Fibroblast of skin of left quadriceps (primary cell): ENCODE results near the gene GPR6.

Experiments used
- DNase-seq, 2 experiments: peaks; one replicate each; pipeline ENCODE4 v3.0.0-alpha.2; 2013; ENCODE audit warnings: low read depth in 2 of 2

Gene GPR6

GRCh38 chr6:109998159-109998785, 20.2 kb downstream of the GPR6 start:
- no peak for DNase-seq

DNA sequence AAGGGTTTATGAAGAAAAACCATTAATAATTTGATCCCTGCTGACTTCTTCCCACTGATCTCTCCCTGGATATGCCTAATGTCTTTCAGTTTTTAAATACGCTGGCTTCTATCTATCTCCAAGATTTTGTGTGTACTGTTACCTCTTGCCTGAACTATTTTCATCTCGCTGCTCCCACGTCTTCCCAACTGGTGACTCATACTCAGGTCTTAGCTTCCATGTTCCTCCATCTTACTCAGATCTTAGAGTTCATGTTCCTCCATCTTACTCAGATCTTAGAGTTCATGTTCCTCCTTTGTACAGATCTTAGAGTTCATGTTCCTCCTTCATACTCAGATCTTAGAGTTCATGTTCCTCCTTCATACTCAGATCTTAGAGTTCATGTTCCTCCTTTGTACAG, 21.6 kb downstream of the GPR6 start:
- DNase-seq, result no peak

- DNase-seq, result no peak
Measured at GRCh38 chr6:110002676-110003075, 24.6 kb downstream of the GPR6 start.

DNA sequence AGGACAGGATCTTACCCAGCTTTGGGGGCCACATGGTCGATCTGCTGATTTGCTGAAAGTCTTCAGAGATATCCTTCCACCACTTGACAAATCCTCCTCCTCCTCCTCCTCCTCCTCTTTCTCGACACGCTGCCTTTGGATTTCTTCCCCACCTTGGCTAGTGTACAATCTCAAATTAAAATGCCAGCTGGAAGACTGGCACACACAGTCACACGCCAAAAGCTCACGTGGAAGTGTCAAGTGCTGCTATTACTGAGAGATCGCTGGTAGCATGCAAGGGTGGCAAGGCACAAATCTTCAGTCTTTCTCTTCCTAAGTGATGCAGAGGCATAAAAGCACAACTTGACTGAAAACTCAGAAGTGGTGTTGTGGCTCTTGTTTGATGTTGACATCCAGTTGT, 35.3 kb downstream of the GPR6 start:
- DNase-seq, result no peak

DNA sequence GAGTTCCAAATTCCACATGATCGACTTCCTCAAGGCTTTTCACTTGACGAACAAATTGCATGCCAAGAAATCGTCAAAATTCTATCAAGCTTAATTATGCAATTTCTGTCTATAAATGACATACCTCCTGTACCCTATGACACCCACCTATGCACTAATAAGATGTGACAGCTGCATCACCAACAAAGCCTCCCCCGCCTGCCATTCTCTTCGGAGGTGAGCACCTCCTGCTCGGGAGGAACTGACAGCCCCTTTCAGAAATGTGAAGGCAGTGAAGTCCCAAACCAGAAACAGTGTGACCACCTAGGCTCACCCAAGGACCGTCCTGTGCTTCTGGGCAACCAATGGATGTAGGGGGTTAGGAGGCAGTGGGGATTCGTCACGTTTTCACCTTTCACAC, 37.1 kb downstream of the GPR6 start:
- no peak for DNase-seq

DNA sequence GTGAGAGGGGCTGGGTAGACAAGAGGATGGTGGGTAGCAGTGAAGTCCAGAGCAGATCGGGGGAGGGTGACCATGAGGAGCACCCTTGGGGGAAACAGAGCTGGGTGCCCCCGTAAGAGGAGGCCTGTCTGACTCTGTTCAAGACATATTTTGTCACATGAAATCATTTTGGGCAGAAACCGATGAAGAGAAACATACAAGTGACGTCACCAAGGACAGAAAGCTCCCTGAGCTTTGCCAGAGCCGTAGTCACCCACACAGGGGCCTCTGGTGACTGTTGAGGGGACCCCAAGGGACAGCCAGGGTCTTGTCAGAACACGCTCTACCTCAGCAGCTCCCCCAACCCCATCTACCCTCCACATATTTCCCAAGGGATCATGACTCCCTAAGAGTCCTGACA, 39.2 kb downstream of the GPR6 start:
- no peak for DNase-seq

DNA sequence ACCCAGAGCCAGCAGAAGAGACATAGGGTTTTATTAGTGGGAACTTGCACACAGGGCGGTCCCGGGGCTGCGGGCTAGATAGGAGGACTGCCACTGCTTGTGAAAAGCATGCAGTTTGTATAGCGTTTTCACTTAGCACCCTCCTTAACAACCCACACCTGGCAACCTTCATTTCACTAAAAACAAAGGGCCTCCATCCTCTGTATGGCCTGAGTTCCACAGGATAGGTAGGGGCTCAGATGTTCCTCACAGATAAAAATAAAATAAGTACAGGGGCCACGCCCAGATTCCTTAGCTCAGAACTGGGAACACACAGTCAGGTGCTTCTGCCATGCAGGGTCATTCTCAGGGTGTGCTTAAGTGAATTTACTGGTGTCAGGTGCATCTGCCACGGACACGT, 39.8 kb downstream of the GPR6 start:
- no peak for DNase-seq

DNA sequence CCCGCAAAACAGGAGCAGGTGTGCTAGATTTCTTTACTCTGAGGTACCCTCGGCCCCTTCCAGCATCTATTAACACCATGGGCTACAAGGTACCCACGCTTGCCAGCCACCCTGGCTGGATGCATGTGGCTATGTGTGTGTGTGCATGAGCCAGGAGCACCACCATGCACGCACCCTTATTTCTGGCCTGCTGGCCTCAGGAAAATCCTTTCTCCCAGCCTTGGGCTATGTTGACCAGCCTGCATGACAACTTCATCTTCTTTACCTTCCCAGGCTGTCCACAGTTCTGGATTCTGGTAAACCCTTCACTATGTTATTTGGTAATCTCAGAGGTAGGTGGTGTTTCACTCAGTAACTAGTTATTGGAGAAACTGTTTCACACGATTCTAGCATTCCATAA, 40.4 kb downstream of the GPR6 start:
- no peak for DNase-seq

DNA sequence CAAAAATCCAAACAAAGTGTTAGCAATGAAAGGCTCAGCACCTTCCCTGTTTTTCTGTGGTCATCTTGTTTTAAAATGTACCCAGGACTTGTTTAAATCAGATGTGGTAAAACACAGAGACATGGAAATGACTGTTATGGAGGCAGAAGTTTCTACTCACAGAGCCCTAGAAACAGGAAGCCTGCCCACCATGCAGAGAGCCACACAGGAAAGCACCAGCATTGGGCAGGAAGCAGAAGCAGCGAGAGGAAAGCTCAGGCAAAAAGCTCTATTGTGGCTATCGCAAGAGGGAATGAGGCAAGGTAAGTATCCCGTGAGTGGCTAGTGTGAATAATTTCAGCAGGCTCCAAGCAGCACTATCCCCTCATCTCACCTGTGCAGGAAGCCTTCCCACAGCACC, 42.8 kb downstream of the GPR6 start:
- DNase-seq, result no peak

GRCh38 chr6:110029144-110029543, 51.0 kb downstream of the GPR6 start:
- DNase-seq, result no peak
